ENCODE measurements around the gene ARHGAP31.
"Not testable (repeated sequence)": the region's sequence is repeated elsewhere in the genome, so short reads cannot be mapped to it uniquely, and the experiment has no call there.

Gene ARHGAP31, protein sequence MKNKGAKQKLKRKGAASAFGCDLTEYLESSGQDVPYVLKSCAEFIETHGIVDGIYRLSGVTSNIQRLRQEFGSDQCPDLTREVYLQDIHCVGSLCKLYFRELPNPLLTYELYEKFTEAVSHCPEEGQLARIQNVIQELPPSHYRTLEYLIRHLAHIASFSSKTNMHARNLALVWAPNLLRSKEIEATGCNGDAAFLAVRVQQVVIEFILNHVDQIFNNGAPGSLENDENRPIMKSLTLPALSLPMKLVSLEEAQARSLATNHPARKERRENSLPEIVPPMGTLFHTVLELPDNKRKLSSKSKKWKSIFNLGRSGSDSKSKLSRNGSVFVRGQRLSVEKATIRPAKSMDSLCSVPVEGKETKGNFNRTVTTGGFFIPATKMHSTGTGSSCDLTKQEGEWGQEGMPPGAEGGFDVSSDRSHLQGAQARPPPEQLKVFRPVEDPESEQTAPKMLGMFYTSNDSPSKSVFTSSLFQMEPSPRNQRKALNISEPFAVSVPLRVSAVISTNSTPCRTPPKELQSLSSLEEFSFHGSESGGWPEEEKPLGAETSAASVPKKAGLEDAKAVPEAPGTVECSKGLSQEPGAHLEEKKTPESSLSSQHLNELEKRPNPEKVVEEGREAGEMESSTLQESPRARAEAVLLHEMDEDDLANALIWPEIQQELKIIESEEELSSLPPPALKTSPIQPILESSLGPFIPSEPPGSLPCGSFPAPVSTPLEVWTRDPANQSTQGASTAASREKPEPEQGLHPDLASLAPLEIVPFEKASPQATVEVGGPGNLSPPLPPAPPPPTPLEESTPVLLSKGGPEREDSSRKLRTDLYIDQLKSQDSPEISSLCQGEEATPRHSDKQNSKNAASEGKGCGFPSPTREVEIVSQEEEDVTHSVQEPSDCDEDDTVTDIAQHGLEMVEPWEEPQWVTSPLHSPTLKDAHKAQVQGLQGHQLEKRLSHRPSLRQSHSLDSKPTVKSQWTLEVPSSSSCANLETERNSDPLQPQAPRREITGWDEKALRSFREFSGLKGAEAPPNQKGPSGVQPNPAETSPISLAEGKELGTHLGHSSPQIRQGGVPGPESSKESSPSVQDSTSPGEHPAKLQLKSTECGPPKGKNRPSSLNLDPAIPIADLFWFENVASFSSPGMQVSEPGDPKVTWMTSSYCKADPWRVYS (N-terminal part only)

DNA sequence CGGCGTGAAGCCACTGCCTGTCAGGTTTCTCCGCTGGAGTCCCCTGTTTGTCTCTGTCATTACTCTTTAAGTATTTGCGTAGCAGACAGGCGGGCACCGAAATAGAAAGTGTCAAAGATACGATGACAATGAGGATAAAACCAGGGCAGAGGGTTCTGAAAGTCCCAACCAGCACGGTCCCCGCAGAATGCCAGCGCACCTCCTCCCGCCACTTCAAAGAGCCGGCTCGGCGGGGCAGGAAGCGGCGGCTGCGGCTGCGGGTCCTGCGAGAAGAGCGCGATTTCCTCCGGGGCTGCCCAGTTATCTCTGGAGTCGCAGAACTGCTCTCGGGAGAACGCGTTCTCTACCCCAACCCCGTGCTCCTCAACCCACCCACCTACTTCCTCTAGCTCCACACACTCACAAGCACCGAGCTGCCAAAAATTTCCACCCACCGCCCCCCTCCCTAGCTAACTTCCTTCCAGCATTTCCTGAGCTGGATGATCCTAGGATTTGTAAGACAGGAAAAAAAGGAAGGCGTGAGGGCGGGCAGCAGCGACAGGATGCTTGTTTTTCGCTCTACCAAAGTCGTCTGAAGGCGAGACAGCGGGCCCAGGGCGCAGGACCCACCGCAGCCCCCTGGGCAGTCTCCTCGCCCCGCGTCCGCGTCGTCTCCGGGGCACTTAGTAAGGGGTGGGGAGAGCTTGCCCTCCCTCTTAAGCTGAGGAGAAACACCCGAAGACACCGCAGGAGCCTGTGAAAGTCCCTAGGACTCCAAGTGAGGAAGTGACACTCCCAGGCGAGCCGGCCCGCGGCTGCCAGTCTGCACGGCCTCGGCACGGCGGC lies at the start of gene ARHGAP31:
ARHGAP31 (plus strand) TSS at position 513 of the 825 bp plus-strand sequence. CDS start 522 bp downstream, outside the sequence.
- DNase-seq (ENCODE audit: low spot score) = peak; percentile 85

GRCh38 chr3:119245778-119246177 lies 48.4 kb upstream of the ARHGAP31 start:
- DNase-seq (ENCODE audit: low spot score) = no peak

- no peak for DNase-seq (ENCODE audit: low spot score)
Observed at GRCh38 chr3:119255214-119255613, 39.0 kb upstream of the ARHGAP31 start.

DNA sequence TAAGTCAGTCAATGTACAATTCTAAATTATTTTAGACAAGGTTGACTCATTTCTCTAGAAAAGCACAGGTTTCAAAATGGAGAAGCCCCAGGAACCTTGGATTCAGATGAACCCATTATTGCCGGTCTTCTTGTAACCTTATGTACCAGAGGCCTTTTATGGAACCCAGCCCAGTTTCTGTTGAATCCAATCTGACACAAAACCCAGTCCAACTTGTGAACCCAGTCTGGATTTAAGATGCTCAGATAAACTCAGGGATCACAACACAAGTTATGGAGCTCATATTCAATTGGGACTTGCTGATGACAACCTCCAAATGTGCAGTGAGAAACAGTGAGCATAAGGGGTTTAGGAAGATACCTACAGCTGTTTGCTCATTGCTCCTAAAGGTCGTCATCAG lies 37.1 kb upstream of the ARHGAP31 start:
- DNase-seq (ENCODE audit: low spot score) = no peak

DNA sequence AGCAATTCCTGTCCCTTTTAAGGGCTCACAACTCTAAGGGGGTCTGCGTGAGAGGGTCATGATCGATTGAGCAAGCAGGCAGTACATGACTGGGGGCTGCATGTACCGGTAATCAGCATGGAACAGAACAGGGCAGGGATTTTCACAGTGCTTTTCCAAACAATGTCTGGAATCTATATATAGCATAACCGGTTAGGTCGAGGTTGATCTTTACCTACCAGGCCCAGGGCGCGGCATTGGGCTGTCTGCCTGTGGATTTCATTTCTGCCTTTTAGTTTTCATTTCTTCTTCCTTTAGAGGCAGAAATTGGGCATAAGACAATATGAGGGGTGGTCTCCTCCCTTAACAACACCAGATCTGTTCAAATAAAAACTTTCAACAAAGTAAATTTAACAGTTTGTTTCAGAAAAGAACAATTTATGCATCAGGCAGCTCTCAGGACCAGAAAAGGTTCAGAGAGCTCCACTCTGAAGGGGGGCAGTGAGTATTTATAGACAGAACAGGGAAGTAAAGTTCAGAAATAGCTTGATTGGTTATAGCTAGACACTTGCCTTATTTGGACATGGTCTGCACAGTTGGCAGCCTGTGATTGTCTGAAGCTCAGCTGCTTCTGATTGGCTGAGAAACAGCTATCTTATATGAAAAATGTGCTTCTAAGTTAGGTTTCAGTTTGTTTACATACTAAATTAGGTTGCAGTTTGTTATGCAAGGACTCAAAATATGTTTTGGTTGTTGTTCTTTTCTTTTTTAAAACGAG lies 36.4 kb upstream of the ARHGAP31 start:
- DNase-seq (ENCODE audit: low spot score) = no peak

DNA sequence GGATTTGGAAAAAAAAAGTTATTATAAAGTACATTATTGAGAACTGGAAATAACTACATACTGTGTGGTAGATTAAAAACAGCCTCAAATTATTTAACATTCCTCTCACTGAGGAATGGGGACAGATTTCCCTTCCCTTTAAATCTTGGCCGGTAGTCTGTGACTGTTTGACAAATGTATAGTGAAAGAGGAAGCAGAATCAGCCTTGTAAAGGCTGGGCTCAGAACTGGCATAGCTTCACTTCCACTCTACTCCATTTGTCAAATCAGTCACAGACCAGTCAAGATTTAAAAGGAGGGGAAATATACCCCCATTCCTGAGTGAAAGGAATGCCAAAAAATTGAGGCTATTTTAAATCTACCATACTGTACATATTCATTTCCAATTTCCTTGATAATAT lies 35.3 kb upstream of the ARHGAP31 start:
- DNase-seq (ENCODE audit: low spot score) = no peak

- no peak for DNase-seq (ENCODE audit: low spot score)
Observed at GRCh38 chr3:119259821-119260220, 34.4 kb upstream of the ARHGAP31 start.

DNA sequence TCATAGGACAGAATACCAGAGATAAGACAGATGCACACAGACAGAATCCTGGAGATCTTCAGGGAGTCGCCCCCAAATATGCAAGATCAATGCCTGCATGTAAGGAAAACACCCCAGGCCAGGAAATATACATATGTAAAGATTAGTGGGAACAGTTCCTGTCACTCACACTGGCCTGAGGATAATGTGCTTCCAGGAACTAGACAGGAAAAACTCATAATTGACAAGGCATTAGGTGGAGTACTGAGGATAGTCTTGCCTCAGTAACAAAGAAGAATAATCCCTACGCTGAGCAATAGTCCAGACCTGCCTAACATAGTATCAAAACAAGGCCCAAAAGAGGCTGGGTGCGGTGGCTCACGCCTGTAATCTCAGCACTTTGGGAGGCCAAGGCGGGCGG lies 33.1 kb upstream of the ARHGAP31 start:
- DNase-seq (ENCODE audit: low spot score) = no peak

- DNase-seq (ENCODE audit: low spot score) = not testable (repeated sequence)
Observed at GRCh38 chr3:119270212-119270611, 24.0 kb upstream of the ARHGAP31 start.

- no peak for DNase-seq (ENCODE audit: low spot score)
Observed at GRCh38 chr3:119276680-119277079, 17.5 kb upstream of the ARHGAP31 start.

DNA sequence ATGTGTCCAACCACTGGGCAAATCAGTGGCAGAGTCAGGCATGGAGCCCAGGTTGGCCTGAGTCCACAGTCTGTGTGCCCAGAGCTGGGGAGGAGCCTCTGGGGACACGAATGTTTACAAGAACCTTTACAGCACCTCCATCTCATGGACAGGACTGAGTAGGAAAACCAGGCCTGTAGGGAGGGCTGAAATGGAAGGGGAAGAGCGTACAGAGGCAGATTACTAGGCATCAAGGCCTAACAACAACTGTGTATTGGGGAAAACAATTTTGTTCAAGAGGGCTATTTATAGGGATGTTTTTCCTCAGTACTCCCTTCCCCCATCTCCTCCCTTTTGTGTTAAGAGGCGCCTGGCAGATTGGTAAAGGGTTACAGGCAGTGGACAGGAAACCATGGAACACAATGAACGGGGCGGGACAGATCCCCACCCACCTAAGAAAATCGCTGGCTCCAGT lies 15.1 kb upstream of the ARHGAP31 start:
- DNase-seq (ENCODE audit: low spot score) = no peak

- DNase-seq (ENCODE audit: low spot score) = no peak
Observed at GRCh38 chr3:119279584-119280243, 14.5 kb upstream of the ARHGAP31 start.

- no peak for DNase-seq (ENCODE audit: low spot score)
Observed at GRCh38 chr3:119288669-119289403, 5.3 kb upstream of the ARHGAP31 start.

- no peak for DNase-seq (ENCODE audit: low spot score)
Observed at GRCh38 chr3:119289404-119289770, 4.8 kb upstream of the ARHGAP31 start.

DNA sequence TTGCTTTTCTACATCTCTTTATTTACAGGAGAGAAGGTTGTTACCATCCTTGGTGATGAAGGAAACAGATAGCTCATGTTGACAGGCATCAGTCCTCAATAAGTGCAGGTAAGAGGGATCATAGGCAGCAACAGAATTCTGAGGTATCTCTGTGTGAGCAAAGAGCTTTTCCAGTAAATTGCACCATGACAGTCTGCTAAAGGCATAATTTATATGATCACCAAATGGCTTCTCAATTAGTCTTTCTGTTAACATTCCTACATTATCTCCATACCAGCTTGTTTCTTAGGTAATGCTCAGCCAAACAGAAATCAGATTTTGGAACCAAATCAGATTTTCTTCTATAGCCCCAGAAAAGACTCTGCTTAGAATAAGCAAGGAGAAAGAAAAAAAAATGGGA lies 3.6 kb upstream of the ARHGAP31 start:
- DNase-seq (ENCODE audit: low spot score) = no peak

GRCh38 chr3:119291062-119291700 lies 3.0 kb upstream of the ARHGAP31 start:
- no peak for DNase-seq (ENCODE audit: low spot score)

GRCh38 chr3:119292666-119293065 lies 1.5 kb upstream of the ARHGAP31 start:
- DNase-seq (ENCODE audit: low spot score) = no peak

- DNase-seq (ENCODE audit: low spot score) = no peak
Observed at GRCh38 chr3:119293105-119293870, 895 bp upstream of the ARHGAP31 start.

Measured in left forelimb (tissue), 1 donor.